Ascending aorta (tissue), 2 donors: Measurements from ENCODE around the gene RABL6. TPM values are rescaled to one million over a fixed set of nuclear protein-coding genes. Genes with fewer than 3 reads are reported as not detected.
"Not testable (repeated sequence)": the region's sequence is repeated elsewhere in the genome, so short reads cannot be mapped to it uniquely, and the experiment has no call there.

ENCODE experiments used
- DNase-seq, 2 donors: peaks; one replicate each; pipeline ENCODE4 v3.0.0-alpha.2; 2019; ENCODE audit warnings: low spot score in 2 of 2
- H3K27ac ChIP-seq, 2 donors: fragments of 200-600 bp; sonication (generic); one replicate each; pipeline ENCODE4 v1.5.1; 2016 to 2017; ENCODE audit warnings: mild to moderate bottlenecking in 1 of 2
- H3K27me3 ChIP-seq: fragments of 200-600 bp; sonication (generic); one replicate; pipeline ENCODE4 v1.5.1; 2017
- H3K36me3 ChIP-seq, 2 donors: fragments of 200-600 bp; sonication (generic); one replicate each; pipeline ENCODE4 v1.5.1; 2016
- H3K4me1 ChIP-seq, 2 donors: fragments of 200-600 bp; sonication (generic); one replicate each; pipeline ENCODE4 v1.5.1; 2016 to 2017; ENCODE audit warnings: mild to moderate bottlenecking in 1 of 2
- H3K4me3 ChIP-seq, 2 donors: fragments of 200-600 bp; sonication (generic); one replicate each; pipeline ENCODE4 v1.5.1; 2016 to 2017; ENCODE audit warnings: mild to moderate bottlenecking in 1 of 2
- H3K9me3 ChIP-seq, 2 donors: fragments of 200-600 bp; sonication (generic); one replicate each; pipeline ENCODE4 v1.5.1; 2016
- CTCF ChIP-seq, 3 experiments: fragments of 200-600 bp in 2 of 3; fragments of 450-650 bp in 1 of 3; sonication (generic) in 2 of 3; IDR thresholded peaks; one replicate each; pipeline ENCODE4 v1.5.1; 2016 to 2019; ENCODE audit warnings: antibody characterized with exemption in 3 of 3, mild to moderate bottlenecking in 1 of 3, moderate library complexity in 1 of 3
- intact Hi-C: fragments of 100-400 bp; cut with DNase I; formaldehyde crosslinking; loops from one replicate; pipeline ENCODE4 v1.15.1; 2023
- total RNA-seq: library from RNA; depleted of rRNA; stranded (reverse); fragments of >200 nt; gene quantifications from one replicate; pipeline ENCODE4 v1.1.0, GENCODE V29; 2016

Gene RABL6
- total RNA-seq, 1 donor from 2014 or later = 70.9 TPM

- Histone ChIP-seq H3K4me3 (no peak overlapping the region), H3K27me3 (no peaks in the 10 kb centered on the region), H3K9me3 (no peaks in the 10 kb centered on the region), H3K27ac (no peak overlapping the region), H3K36me3 (no peaks in the 10 kb centered on the region), H3K4me1 (no peaks in the 10 kb centered on the region)
- intact Hi-C loops = no loop called here
- DNase-seq = no peak
- no peak for TF ChIP-seq CTCF (IDR thresholded peaks at IDR 0.05)
Observed at GRCh38 chr9:136779808-136780207, 27.9 kb upstream of the RABL6 start.

- H3K4me1 ChIP-seq = no peaks in the 10 kb centered on the region
- H3K4me3 ChIP-seq = no peak overlapping the region
- intact Hi-C loops = no loop called here
Observed at GRCh38 chr9:136782452-136782851, 25.3 kb upstream of the RABL6 start.

GRCh38 chr9:136784249-136784996, 23.3 kb upstream of the RABL6 start:
- intact Hi-C loops = no loop called here
- H3K9me3 ChIP-seq = no peaks in the 10 kb centered on the region
- no peaks in the 10 kb centered on the region for H3K36me3 ChIP-seq
- DNase-seq = no peak
- no peak overlapping the region for H3K4me3 ChIP-seq
- peak in 2 of 3 experiments; percentile 13 to 48 for TF ChIP-seq CTCF (IDR thresholded peaks at IDR 0.05)
- H3K27me3 ChIP-seq = no peaks in the 10 kb centered on the region
- H3K4me1 ChIP-seq = no peaks in the 10 kb centered on the region
- H3K27ac ChIP-seq = no peak overlapping the region

More at GRCh38 chr9:136782452-136782851, 25.3 kb upstream of the RABL6 start:
- H3K36me3 ChIP-seq = no peaks in the 10 kb centered on the region
- no peak overlapping the region for H3K27ac ChIP-seq
- H3K9me3 ChIP-seq = no peaks in the 10 kb centered on the region
- H3K27me3 ChIP-seq = no peaks in the 10 kb centered on the region
- TF ChIP-seq CTCF (IDR thresholded peaks at IDR 0.05) = no peak
- no peak for DNase-seq

GRCh38 chr9:136784997-136785361, 22.8 kb upstream of the RABL6 start:
- Histone ChIP-seq H3K4me3 (no peak overlapping the region), H3K27ac (no peak overlapping the region), H3K36me3 (no peaks in the 10 kb centered on the region), H3K27me3 (no peaks in the 10 kb centered on the region), H3K9me3 (no peaks in the 10 kb centered on the region), H3K4me1 (no peaks in the 10 kb centered on the region)
- no peak for DNase-seq
- intact Hi-C loops = no loop called here
- no peak for TF ChIP-seq CTCF (IDR thresholded peaks at IDR 0.05)

- H3K9me3 ChIP-seq, H3K36me3 ChIP-seq, DNase-seq, intact Hi-C loops, H3K27me3 ChIP-seq, H3K4me3 ChIP-seq, H3K27ac ChIP-seq, H3K4me1 ChIP-seq: not testable (repeated sequence)
Observed at GRCh38 chr9:136785565-136786355, 22.0 kb upstream of the RABL6 start.

- no peak overlapping the region for H3K4me3 ChIP-seq
Observed at GRCh38 chr9:136786451-136786850, 21.3 kb upstream of the RABL6 start.

GRCh38 chr9:136786983-136787382, 20.8 kb upstream of the RABL6 start:
- H3K27ac ChIP-seq, H3K4me3 ChIP-seq, H3K4me1 ChIP-seq, H3K9me3 ChIP-seq, H3K36me3 ChIP-seq, H3K27me3 ChIP-seq, DNase-seq: not testable (repeated sequence)
- intact Hi-C loops = loop anchor here (1.0 kb wide), 1 partner anchor 248 kb away; no protein-coding TSS in a partner anchor

More at GRCh38 chr9:136786451-136786850, 21.3 kb upstream of the RABL6 start:
- H3K27ac ChIP-seq = no peak overlapping the region
- no peaks in the 10 kb centered on the region for H3K36me3 ChIP-seq
- intact Hi-C loops = no loop called here
- peaks cover 0 to 3% of the 10 kb centered on the region in 2 donors for H3K4me1 ChIP-seq
- DNase-seq = no peak
- no peaks in the 10 kb centered on the region for H3K27me3 ChIP-seq
- TF ChIP-seq CTCF (IDR thresholded peaks at IDR 0.05) = no peak
- no peaks in the 10 kb centered on the region for H3K9me3 ChIP-seq
